GM21528 (cell line): ENCODE results near the gene RAP2A.

Source experiments
- ATAC-seq: cut with Tn5 transposase; IDR thresholded peaks from one replicate; pipeline ENCODE4 v1.9.1; 2021; ENCODE audit warnings: mild to moderate bottlenecking, moderate library complexity; ENCODE audit not compliant: unreplicated experiment, low FRiP score

The RAP2A gene

GRCh38 chr13:97445522-97446187 is 11.7 kb downstream of the RAP2A start:
- no peak for ATAC-seq

GRCh38 chr13:97446448-97446847 is 12.5 kb downstream of the RAP2A start:
- no peak for ATAC-seq

- peak; percentile 52 for ATAC-seq
Measured at GRCh38 chr13:97448503-97449251, 14.7 kb downstream of the RAP2A start.

DNA sequence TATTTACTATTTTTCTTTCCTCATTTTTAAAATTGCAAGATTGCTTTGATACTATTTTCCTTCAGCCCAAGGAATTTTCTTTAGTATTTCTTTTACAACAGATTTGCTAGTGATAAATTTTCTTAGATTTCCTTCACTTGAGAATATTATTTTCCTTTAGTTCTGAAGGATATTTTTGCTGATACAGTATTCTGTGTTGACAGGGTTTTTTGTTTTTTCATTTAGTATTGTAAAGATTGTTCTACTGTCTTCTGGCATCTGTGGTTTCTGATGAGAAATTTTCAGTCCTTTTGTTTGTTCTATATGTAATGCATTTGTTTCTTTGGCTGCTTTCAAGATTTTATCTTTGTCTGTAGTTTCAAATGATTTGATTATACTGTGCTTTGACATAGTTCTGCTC is 20.7 kb downstream of the RAP2A start:
- ATAC-seq = no peak

DNA sequence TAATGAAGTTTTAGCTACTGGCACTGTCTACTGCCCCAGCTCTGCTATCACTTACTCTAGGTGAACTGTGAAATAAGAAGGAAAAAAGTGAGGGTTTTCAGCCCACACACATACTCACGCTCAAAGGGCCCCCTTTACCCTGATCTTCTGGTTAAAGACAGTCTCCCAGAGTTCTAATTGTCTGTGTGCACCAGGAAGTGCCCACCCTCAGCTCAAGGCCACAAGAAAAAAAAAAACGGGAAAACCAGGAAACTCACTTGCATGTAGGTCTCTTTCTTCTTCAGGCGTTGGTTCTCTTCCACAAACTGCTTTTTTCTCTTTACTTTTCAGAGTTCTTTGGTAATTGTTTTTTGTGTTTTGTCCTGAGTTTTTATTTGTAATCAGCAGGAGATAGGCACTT is 22.1 kb downstream of the RAP2A start:
- no peak for ATAC-seq

- no peak for ATAC-seq
Measured at GRCh38 chr13:97459215-97459777, 25.3 kb downstream of the RAP2A start.

DNA sequence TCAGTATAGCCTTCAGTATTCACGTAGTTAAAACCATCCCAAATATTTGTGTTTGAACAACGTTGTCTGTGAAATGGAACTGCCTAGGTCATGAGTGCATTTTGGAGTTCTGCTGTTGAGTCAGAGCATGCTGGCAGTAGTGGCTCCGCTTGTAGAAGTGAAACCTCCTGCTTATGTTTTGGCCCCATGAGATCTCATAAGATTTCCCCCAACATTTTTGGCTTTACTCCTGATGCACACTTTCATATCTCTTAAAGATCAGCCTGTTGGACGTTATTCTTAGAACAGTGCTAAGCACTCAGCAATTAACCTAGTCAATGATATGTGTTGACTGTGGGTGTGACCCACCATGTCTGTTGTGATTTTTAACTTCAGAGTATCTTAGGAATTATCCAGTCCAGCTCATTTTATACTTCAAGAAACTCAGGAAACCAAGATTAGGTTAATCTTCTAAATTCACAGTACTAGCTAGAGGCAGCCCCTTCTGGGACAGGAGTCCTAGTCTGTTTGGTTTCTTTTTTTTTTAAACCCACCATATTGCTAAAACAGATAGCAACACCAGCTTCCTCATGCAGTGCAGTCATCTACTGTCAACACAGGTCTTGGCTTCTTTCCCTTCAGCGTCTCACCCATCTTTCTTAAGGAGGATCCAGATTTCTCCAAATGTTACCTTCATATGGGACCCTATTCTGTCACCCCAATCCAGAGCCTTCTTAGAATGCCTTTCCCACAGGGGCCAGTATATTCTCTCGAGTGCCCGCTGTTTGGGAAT is 26.2 kb downstream of the RAP2A start:
- peak; percentile 96 for ATAC-seq

GRCh38 chr13:97460853-97461252 is 26.9 kb downstream of the RAP2A start:
- no peak for ATAC-seq

DNA sequence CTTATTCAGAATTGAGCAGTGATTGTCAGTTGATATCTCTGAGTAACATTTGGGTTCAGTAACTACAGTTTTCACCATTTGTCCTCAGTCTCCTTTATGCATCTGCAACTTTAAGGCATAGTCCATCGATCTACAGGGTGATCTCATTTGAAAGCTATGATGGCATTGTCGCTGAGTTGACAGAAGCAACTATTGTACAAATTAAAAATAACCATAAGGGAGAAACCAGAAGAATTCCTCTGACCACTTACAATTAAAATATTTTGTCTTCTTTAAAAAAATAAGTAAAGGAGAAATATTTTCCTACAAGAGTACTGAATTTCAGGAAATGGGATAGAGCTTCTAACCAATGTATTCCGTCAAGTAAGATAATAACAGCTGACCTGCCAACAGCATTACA is 30.6 kb downstream of the RAP2A start:
- no peak for ATAC-seq

GRCh38 chr13:97466722-97467121 is 32.8 kb downstream of the RAP2A start:
- no peak for ATAC-seq

GRCh38 chr13:97468331-97468730 is 34.4 kb downstream of the RAP2A start:
- ATAC-seq = no peak

DNA sequence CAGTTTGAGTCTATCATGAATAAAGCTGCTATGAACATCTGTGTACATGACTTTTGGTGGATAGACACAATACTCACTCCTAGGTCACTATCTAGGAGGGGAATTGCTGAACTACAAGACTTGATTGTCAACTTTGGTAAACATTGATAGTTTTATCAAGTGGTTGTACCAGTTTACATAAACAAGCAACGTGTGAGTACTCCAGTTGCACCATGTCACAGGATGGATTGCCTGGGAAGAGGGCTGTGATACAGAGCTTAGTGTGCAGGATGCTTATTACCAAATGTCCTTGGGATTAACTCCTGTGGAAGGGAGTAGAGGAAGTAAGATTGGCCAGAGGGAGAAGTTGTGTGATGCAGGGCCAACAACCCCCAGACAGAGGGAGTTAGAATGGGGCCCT is 37.7 kb downstream of the RAP2A start:
- ATAC-seq = no peak

DNA sequence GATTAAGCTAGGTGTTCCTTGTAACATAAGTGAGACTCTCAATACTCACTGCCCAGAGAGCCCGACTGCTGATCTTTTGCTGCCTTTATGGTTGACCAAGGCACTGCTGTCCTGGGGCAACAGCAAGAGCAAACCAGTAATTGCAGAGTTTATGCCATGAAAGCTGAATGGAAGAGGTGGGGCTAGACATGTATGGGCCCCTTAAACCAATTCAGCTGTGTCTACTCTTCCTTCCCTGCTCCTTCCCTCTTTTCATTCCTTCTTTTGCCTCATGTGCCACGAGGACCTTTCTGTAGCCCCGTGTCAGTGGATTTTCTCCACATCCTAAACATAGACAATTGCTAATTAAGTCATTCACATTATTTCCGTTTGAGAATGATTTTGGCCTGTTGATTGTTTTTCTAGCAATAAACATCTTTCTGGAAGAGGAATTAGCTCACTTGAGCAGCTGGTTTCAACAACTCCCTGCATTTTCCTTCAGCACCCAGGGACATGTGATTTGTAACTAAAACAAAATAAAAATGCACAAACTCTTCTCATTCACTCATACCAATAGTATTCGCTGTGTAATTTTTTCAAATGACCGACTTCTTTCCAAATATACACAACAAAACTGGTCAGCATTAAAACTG is 40.5 kb downstream of the RAP2A start:
- ATAC-seq = no peak

DNA sequence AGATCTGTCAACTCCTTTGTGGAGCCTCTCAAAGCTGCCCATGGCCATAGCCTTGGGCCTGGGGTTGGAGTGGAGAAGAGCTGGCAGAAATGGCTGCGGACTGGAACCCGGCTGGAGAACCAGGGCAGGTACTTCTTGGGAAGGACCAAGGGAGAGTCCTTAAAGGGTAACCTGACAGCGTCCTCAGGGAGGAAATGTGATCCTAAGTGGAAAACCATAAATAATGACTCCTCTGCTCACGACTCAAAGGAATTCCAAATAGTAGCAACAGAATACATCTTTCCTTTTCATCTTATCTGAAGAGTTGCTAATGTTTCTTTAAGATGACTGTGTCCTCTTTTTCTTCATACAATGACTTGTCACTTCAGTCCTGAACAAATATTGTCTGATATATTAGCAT is 41.0 kb downstream of the RAP2A start:
- ATAC-seq = no peak

- ATAC-seq = no peak
Measured at GRCh38 chr13:97477844-97478243, 43.9 kb downstream of the RAP2A start.

DNA sequence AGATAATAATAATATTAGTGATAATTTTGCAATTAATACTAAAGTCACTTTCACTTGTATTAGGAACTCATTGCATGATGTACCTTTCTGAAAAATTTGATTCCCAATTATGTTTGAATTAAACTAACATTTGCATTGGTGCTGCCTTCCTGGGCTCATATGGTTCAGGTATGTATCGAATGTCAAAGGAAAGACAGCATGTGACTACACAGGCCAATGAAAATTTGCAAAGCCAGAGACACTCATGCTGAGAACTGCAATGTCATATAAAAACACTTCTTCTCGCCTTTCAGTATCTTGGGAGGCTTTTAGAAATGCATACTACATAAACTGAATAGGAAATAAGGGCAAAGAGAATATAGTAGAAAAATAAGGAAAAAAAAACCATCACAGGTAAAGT is 44.3 kb downstream of the RAP2A start:
- no peak for ATAC-seq

DNA sequence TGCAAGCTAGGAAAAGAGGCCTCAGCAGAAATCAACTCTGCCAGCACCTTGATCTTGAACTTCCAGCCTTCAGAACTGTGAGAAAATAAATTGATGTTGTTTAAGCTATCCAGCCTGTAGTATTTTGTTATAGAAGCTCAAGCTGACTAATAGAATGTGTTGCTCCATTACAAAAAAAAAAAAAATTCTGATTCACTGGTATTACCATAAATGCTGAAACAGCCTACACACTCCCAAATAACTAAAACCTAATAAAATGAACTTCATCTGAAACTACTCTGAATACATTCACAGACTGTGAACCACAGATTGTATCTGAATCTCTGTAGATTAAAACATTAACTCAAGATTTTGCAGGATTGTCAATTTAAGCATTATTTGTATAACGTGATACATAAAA is 49.5 kb downstream of the RAP2A start:
- ATAC-seq = no peak

GRCh38 chr13:97484301-97484700 is 50.3 kb downstream of the RAP2A start:
- no peak for ATAC-seq

DNA sequence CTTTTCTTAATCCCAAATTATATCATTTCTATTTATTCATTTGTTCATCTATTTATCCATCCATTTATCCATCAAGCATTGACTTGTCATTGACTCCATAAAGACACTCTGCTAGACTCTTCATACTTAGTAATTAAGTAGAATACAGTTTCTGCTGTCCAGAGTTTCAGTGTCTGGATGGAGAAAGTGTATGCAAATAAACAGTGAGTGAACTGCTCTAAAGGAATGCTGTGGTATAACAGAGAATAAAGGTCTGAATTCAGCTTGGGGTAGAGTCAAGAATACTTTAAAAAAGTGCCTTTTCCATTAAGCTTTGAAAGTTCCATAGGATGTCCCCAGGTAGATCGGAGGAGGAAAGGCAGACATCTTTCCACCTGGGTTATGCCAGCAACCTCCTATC is 51.4 kb downstream of the RAP2A start:
- ATAC-seq = no peak

GRCh38 chr13:97490702-97491307 is 56.8 kb downstream of the RAP2A start:
- ATAC-seq = no peak
